Measurements from ENCODE around the gene MYRIP. TPM values are rescaled to one million over a fixed set of nuclear protein-coding genes. Genes with fewer than 3 reads are reported as not detected.

The MYRIP gene
- polyA plus RNA-seq, 1 of the 3 experiments (the other 2 are of a cell fraction), result 1.2 TPM

GRCh38 chr3:39970982-39971381 is 161.6 kb downstream of the MYRIP start:
- Histone ChIP-seq H3K79me2 (ENCODE audit: insufficient read depth) (no peaks in the 10 kb centered on the region), H3K4me1 (ENCODE audit: control insufficient read depth in 1 of 2, insufficient read depth in 2 of 2, low read depth in 1 of 2, low read length in 1 of 2) (peaks cover 0 to 7% of the 10 kb centered on the region in 2 experiments; a peak in 2 of 4 replicates), H3K9ac (no peak overlapping the region), H4K20me1 (ENCODE audit: insufficient read depth) (no peaks in the 10 kb centered on the region), H3K36me3 (replicated peaks in 1 of 2; ENCODE audit: control insufficient read depth in 1 of 2, insufficient read depth in 2 of 2, low read length in 1 of 2) (no peaks in the 10 kb centered on the region), H3K4me2 (no peak overlapping the region), H3K9me2 (no peaks in the 10 kb centered on the region), H2AFZ (ENCODE audit: low read depth) (no peak overlapping the region), H3F3A (replicated peaks; ENCODE audit: insufficient read depth) (peaks cover 8% of the 10 kb centered on the region), H3K27ac (ENCODE audit: low read depth in 2 of 2, low read length in 1 of 2) (peak overlapping the region in 1 of 2 experiments; percentile 12; a peak in 1 of 4 replicates), H3K27me3 (ENCODE audit: insufficient read depth) (no peaks in the 10 kb centered on the region), H3K4me3 (ENCODE audit: low read depth in 2 of 2, low read length in 1 of 2) (no peak overlapping the region), H3K9me3 (no peaks in the 10 kb centered on the region)
- POLR2A ChIA-PET, result no interaction called here
- CTCF ChIA-PET, result interaction anchor here (0.9 to 1.9 kb wide), 2 partner anchors 18 to 208 kb away, joined by 3 to 5 read pairs; no protein-coding TSS in a partner anchor
- WGBS (ENCODE audit: low lambda C conversion rate), result 61% methylated on average over 2 of the region's 2 CpGs
- no peak for DNase-seq
- TF ChIP-seq RFX5 (IDR thresholded peaks at IDR 0.05; ENCODE audit: low read length) (no peak), YY1 (IDR thresholded peaks at IDR 0.05; ENCODE audit: low read depth) (no peak), MEF2A (IDR thresholded peaks at IDR 0.05; ENCODE audit: borderline replicate concordance, low read depth) (no peak), TEAD4 (IDR thresholded peaks at IDR 0.05; ENCODE audit: borderline replicate concordance, insufficient read depth) (no peak), ELF1 (IDR thresholded peaks at IDR 0.05) (no peak), SIN3A (IDR thresholded peaks at IDR 0.05; ENCODE audit: borderline replicate concordance, low read depth, low read length) (no peak), TCF12 (IDR thresholded peaks at IDR 0.05) (no peak), MAX (IDR thresholded peaks at IDR 0.05; ENCODE audit: low read depth) (no peak), FOXJ3 (CRISPR knock-in tag; IDR thresholded peaks at IDR 0.05) (no peak), IRF3 (IDR thresholded peaks at IDR 0.05; ENCODE audit: low read depth, low read length) (no peak), JUND (IDR thresholded peaks at IDR 0.05) (no peak), POLR2AphosphoS5 (IDR thresholded peaks at IDR 0.05; ENCODE audit: low read depth, low read length) (no peak)

GRCh38 chr3:39971559-39972031 is 162.2 kb downstream of the MYRIP start:
- no peak overlapping the region for H2AFZ ChIP-seq (ENCODE audit: low read depth)
- ChIA-PET CTCF (interaction anchor here (0.9 to 1.9 kb wide), 2 partner anchors 19 to 207 kb away, joined by 3 to 5 read pairs; no protein-coding TSS in a partner anchor), POLR2A (no interaction called here)
- no peaks in the 10 kb centered on the region for H3K27me3 ChIP-seq (ENCODE audit: insufficient read depth)
- H3K9me2 ChIP-seq, result no peaks in the 10 kb centered on the region
- TF ChIP-seq MXI1 (IDR thresholded peaks at IDR 0.05; ENCODE audit: low read depth, low read length) (no peak), CHD2 (IDR thresholded peaks at IDR 0.05; ENCODE audit: low read length, partially characterized antibody) (no peak), ELF1 (IDR thresholded peaks at IDR 0.05) (no peak), POLR2AphosphoS5 (IDR thresholded peaks at IDR 0.05; ENCODE audit: low read depth, low read length) (no peak), TCF12 (IDR thresholded peaks at IDR 0.05) (peak; percentile 60), NRF1 (IDR thresholded peaks at IDR 0.05; ENCODE audit: low read depth, low read length) (no peak), EP300 (IDR thresholded peaks at IDR 0.05; ENCODE audit: borderline replicate concordance in 1 of 2, low read depth in 1 of 2, low read length in 1 of 2) (peak; percentile 30 to 46; a peak in 3 of 4 replicates), GABPA (IDR thresholded peaks at IDR 0.05; ENCODE audit: low read depth) (no peak), RCOR1 (IDR thresholded peaks at IDR 0.05; ENCODE audit: low read length) (no peak), TAF1 (IDR thresholded peaks at IDR 0.05; ENCODE audit: borderline replicate concordance, low read depth, low read length) (no peak), USF2 (IDR thresholded peaks at IDR 0.05; ENCODE audit: borderline replicate concordance, low read depth, low read length) (no peak)
- H3K27ac ChIP-seq (ENCODE audit: low read depth in 2 of 2, low read length in 1 of 2), result peak overlapping the region in 1 of 2 experiments; percentile 12; a peak in 1 of 4 replicates
- H3K4me2 ChIP-seq, result no peak overlapping the region
- H4K20me1 ChIP-seq (ENCODE audit: insufficient read depth), result no peaks in the 10 kb centered on the region
- no peaks in the 10 kb centered on the region for H3K36me3 ChIP-seq (replicated peaks in 1 of 2; ENCODE audit: control insufficient read depth in 1 of 2, insufficient read depth in 2 of 2, low read length in 1 of 2)
- no peak overlapping the region for H3K9ac ChIP-seq
- no peak overlapping the region for H3K4me3 ChIP-seq (ENCODE audit: low read depth in 2 of 2, low read length in 1 of 2)
- no peaks in the 10 kb centered on the region for H3K9me3 ChIP-seq
- WGBS (ENCODE audit: low lambda C conversion rate), result 9% methylated on average over 3 of the region's 3 CpGs
- peaks cover 0 to 7% of the 10 kb centered on the region in 2 experiments; a peak in 2 of 4 replicates for H3K4me1 ChIP-seq (ENCODE audit: control insufficient read depth in 1 of 2, insufficient read depth in 2 of 2, low read depth in 1 of 2, low read length in 1 of 2)
- H3F3A ChIP-seq (replicated peaks; ENCODE audit: insufficient read depth), result peaks cover 8% of the 10 kb centered on the region
- H3K79me2 ChIP-seq (ENCODE audit: insufficient read depth), result no peaks in the 10 kb centered on the region
- no peak for DNase-seq

Measured in SK-N-SH (cell line).